ENCODE measurements around the gene DUSP23.

Gene DUSP23

GRCh38 chr1:159780583-159781582 lies at the start of gene DUSP23:
Gene DUSP23, plus strand, starts transcription at chr1:159780962. Its CDS starts 139 bp downstream, at chr1:159781101.
- DNase-seq = peak; percentile 100

DNA sequence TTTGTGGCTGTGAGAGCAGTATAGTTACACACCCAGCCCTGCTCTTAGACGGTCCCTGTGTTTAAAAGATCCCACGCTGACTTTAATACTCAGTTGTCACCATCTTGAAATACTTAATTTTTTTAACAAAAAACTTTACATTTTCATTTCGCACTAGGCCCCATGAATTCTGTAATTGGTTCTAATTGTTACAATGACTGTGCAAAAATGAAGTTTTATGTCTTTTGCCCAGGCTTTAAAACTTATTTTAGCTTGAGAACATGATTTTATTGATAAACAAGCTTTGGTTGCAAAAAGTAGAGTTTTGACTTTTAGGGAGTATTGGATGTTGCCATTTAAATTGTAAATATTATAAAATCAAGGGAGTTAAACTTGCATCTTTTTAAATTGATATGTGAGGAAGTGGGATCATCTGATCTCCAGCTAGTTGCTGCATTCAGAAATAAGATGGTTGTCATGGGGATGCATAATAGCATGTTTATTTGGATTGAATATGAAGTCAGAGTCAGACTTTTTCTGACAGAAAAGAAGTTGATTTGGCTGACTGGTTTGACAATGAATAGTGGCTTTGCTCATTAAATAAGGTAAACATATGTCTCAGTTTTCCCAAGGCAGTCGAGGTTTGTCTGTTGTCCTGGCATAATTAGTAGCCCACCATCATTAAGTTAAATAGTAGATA lies 43.4 kb upstream of the DUSP23 start:
- DNase-seq = no peak

GRCh38 chr1:159743651-159744410 lies 36.9 kb upstream of the DUSP23 start:
- no peak for DNase-seq

- DNase-seq = no peak
These were observed 34.1 kb upstream of the DUSP23 start for GRCh38 chr1:159746666-159747065.

- DNase-seq = no peak
These were observed 32.4 kb upstream of the DUSP23 start for GRCh38 chr1:159748370-159748769.

DNA sequence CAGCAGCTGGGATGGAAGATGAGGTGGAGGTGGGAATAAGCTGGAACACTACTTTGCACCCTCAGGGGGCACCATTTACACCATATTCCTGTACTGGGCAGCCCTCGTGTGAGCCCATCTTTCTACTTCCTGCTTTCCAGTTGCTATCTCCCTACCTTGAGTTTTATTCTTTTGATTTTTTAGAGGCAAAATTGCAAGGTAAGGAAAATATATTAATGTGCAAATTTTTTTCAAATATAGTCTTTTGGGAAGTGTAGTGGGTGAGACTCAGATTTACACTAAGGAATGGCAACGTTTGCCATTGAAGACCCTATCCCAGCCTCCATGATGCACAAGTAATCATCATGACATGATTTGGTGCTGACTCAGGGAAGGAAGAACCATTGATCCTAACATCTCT lies 31.1 kb upstream of the DUSP23 start:
- no peak for DNase-seq

DNA sequence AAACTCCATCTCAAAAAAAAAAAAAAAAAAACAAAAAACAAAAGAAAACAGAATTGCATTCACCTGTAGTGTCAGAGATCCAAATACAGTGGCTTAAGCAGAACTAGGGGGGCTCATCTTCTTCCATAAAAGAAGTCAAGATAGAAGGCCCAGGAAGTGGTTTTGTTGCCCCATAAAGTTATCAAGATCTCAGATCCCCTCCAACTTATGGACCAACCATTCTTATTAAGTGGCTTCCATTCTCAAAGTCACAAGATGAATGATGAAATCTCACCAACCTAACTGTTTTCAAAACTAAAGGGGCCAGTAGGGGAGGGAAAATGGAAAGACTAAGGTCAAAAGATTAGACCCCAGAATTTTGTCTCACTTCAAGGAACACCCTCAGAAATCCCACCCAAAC lies 30.1 kb upstream of the DUSP23 start:
- DNase-seq = no peak

- no peak for DNase-seq
These were observed 29.7 kb upstream of the DUSP23 start for GRCh38 chr1:159751031-159751430.

DNA sequence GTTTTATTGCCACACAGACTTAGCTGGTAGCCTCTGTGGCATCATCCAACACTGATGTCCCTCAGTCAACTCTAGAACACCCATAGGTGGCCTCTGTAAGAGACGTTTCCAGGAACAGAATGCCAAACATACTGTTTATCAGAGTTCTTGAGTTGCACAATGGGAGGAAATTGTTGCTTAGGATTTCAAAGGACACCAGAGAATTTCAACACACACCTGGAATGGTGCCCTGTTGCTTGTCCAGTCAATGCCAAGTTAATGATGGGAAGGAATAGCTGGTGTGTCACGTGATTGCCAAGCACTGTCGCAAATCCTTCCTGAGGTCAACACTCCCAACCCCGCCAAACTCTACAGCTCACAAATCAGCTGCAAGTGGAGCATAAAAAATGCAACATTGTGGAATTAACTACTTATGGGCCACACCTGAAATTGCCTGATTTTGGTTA lies 28.6 kb upstream of the DUSP23 start:
- no peak for DNase-seq

DNA sequence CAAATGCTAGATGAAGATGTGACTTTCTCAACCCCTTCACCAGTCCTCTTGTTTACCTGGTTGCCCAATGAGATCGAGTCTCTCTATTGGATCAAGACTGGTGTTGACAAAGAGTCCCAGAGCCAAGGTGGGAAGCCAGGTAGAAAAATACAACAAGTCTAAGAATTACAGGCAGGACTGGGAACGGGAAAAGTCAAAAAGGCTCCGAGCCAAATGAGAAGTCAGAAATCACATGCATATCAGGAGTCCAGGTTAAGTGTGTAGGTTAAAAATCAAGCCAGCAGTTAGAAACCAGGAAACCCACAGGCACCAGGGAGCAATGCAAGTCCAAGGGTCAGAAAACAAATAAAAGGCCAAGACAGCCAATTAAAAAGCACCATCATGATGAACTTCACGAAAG lies 27.4 kb upstream of the DUSP23 start:
- no peak for DNase-seq

DNA sequence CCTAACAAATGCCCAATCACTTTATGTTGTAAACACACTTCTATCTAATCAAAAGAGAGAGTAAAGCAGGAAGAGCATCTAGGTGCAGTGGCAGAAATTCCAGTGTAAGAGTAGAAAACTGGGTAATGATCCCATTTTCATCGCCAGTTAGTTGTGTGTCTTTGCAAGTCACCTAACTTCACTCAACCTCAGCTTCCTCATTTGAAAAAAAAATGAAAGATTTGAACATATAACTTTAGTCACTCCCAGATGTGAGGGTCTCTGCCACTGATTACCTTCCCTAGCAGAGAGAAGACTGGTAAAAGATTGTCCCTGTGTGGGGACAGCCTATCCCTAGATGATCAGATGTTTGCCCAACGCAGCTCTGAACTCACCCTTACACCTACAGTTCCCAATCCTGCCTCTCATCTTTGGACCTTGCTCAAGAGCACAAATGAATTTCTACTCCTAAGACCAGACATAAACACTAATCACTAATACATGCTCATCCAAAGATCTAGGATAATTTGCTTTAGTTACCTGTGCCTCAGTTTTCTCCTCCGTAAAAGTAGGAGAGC lies 25.2 kb upstream of the DUSP23 start:
- DNase-seq = no peak

DNA sequence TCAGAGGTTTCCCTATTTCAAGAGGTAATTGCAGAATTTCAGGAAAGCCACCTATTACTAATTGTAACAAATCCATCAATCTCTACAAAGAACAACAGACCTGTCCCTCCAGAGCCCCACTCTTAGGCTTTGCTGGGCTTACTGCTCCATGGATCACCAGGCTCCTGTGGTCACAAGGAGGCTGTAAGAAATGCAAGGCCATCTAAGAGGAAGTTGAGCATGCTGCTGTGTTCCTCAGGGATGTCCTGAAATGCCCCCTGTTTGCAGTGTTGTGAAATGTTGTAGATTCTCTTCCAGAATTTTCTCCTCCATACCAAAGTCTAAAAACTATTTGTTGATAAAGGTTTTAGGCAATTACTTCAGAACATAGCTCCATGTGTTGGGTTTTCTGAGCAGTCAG lies 24.4 kb upstream of the DUSP23 start:
- no peak for DNase-seq

GRCh38 chr1:159763686-159764085 lies 17.1 kb upstream of the DUSP23 start:
- no peak for DNase-seq

DNA sequence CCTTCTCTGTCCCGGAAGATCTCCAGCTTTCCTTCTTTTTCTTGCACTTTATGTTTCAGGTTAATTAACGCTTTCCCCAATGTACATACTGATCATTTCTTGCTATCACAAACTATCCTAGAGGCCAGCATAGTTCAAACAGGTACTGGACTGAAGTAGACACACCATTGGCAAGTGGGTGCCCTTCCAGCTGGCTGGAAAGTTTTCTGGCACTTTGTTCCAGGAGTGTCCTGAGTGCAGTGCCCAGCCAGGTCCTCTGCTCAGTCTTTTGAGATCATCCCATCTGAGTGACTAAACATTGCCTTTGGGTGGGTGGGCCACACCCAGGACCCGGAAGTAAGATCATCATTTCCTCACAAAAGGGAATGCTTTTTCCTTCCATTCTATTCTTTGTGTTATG lies 15.0 kb upstream of the DUSP23 start:
- DNase-seq = no peak

GRCh38 chr1:159771127-159771895 lies 9.5 kb upstream of the DUSP23 start:
- no peak for DNase-seq

DNA sequence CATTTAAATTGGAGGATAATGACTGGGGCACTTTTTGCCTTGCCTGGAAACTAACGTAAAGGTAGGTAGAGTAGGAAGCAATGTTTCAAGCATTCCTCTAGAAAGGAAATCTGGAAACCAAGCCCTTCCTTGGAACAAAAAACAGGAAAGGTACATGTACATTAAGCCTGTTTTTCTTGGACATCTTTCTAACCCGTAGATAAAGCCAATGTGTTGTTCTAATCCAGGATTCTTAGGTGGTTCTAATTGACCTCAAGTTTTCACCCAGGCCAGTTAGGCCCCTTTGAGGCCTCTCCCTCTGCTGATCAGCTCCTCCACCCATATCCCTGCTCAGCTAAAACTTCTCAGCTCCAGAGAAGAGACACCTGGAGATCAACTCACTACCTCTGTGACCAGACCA lies 6.3 kb upstream of the DUSP23 start:
- no peak for DNase-seq

DNA sequence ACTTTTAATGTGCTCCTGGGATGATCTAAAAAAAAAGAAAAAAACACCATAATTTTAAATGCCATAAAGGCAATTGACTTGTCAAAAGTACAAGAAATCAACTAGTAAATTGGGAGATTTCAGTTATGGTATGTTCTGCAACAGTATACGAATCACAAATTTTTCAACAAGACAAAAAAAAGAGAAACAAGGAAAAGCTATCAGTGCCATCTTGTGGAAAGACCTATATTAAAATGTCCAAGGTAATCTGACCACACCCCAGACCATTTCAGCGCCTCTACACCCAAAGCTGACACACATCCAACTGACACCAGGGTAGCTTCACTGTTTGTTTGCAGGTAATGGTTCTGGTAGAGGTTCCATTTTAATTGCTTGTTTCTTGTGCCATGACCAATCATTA lies 5.0 kb upstream of the DUSP23 start:
- no peak for DNase-seq

DNA sequence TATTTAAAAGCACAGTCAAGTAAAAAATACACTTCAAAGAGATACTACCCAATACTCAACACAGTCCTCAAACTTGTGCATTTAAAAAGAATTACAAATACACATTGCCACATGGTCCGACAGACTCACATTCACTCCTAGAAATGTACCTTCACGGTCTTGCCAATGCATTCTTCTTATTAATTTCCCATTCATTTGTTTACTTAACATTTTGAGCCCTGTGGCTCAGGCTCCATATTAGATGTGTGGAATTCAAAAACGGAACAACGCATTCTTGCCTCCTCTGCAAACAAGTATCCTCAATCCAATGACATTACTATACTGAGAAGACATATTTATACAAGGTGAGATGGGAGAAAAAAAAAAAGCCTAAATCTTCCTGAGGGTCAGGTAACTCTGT lies 2.5 kb upstream of the DUSP23 start:
- DNase-seq = no peak

GRCh38 chr1:159779403-159779851 lies 1.3 kb upstream of the DUSP23 start:
- DNase-seq = no peak

DNA sequence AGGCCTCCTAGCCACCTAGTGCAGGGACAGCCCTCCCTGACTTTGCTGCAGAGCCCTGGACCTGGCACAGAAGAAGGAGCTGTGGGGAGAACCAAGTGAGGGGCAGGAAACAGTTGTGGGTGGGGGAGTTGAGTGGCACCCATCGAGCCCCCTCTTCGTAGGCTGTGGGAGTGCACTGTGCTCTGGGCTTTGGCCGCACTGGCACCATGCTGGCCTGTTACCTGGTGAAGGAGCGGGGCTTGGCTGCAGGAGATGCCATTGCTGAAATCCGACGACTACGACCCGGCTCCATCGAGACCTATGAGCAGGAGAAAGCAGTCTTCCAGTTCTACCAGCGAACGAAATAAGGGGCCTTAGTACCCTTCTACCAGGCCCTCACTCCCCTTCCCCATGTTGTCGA lies 1.2 kb downstream of the DUSP23 start:
- DNase-seq = no peak

DNA sequence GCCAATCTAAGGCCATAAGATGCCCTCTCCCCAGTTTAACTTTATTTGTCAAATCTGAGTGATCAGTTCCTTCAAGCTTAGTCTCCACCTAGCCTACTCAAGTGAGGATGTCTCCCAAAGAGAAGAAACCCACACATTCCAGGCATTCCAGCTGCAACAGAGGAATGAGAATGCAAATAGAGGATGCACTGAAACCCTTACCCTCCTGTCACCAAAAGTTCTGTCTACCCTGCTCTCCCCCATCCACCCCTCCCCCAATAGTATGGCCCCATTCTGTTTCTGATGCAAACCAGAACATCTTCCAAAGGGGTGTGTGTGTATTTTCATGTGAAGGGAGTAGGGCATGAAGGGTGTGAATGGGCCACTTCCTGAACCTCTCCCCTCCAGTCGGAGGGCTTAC lies 3.0 kb downstream of the DUSP23 start:
- no peak for DNase-seq

DNA sequence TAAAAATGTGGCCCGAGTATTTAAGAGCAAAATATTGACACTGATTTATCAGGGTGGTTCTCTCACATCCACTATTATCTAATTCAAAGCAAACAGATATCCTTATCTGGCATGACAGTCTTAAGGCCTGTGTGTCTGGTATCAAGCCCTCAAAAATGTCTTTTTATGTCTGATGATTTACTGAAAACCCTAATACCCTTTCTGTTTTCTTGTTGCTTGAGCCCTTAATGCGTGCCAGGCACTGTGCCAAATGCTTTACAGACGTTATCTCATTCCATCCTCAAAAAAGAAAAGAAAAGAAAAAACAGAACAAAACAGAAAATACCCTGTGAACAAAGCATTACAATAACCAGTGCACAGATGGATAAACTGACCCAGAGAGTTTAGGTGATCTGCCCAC lies 5.7 kb downstream of the DUSP23 start:
- DNase-seq = no peak
